ENCODE data around the gene PRKCH.
A peak's percentile ranks its signal among the peaks of the same experiment; 100 is the strongest.

PRKCH gene

GRCh38 chr14:61429316-61429715, 107.9 kb downstream of the PRKCH start:
- DNase-seq (ENCODE audit: low read depth) = no peak

GRCh38 chr14:61430066-61430757, 108.8 kb downstream of the PRKCH start:
- DNase-seq (ENCODE audit: low read depth) = no peak

- no peak for DNase-seq (ENCODE audit: low read depth)
Observed at GRCh38 chr14:61433169-61433568, 111.8 kb downstream of the PRKCH start.

- no peak for DNase-seq (ENCODE audit: low read depth)
Observed at GRCh38 chr14:61433828-61434227, 112.4 kb downstream of the PRKCH start.

- DNase-seq (ENCODE audit: low read depth) = no peak
Observed at GRCh38 chr14:61434311-61434710, 112.9 kb downstream of the PRKCH start.

- peak; percentile 72 for DNase-seq (ENCODE audit: low read depth)
Observed at GRCh38 chr14:61435563-61436337, 114.4 kb downstream of the PRKCH start.

- DNase-seq (ENCODE audit: low read depth) = no peak
Observed at GRCh38 chr14:61437381-61437780, 116.0 kb downstream of the PRKCH start.

GRCh38 chr14:61438036-61438435, 116.7 kb downstream of the PRKCH start:
- no peak for DNase-seq (ENCODE audit: low read depth)

GRCh38 chr14:61438497-61438859, 117.1 kb downstream of the PRKCH start:
- peak; percentile 63 for DNase-seq (ENCODE audit: low read depth)

GRCh38 chr14:61438860-61439765, 117.7 kb downstream of the PRKCH start:
- DNase-seq (ENCODE audit: low read depth) = peak; percentile 93

GRCh38 chr14:61439779-61440418, 118.5 kb downstream of the PRKCH start:
- no peak for DNase-seq (ENCODE audit: low read depth)

- DNase-seq (ENCODE audit: low read depth) = no peak
Observed at GRCh38 chr14:61443481-61443880, 122.1 kb downstream of the PRKCH start.

GRCh38 chr14:61444215-61444768, 122.9 kb downstream of the PRKCH start:
- no peak for DNase-seq (ENCODE audit: low read depth)

- DNase-seq (ENCODE audit: low read depth) = no peak
Observed at GRCh38 chr14:61451491-61451890, 130.1 kb downstream of the PRKCH start.

GRCh38 chr14:61451891-61452400, 130.6 kb downstream of the PRKCH start:
- no peak for DNase-seq (ENCODE audit: low read depth)

GRCh38 chr14:61452452-61452851, 131.1 kb downstream of the PRKCH start:
- DNase-seq (ENCODE audit: low read depth) = no peak

GRCh38 chr14:61453103-61453767, 131.9 kb downstream of the PRKCH start:
- no peak for DNase-seq (ENCODE audit: low read depth)

- no peak for DNase-seq (ENCODE audit: low read depth)
Observed at GRCh38 chr14:61454545-61454944, 133.2 kb downstream of the PRKCH start.

GRCh38 chr14:61455351-61455750, 134.0 kb downstream of the PRKCH start:
- DNase-seq (ENCODE audit: low read depth) = no peak

- DNase-seq (ENCODE audit: low read depth) = peak; percentile 65
Observed at GRCh38 chr14:61456720-61457119, 135.3 kb downstream of the PRKCH start.

GRCh38 chr14:61458766-61459165, 137.4 kb downstream of the PRKCH start:
- no peak for DNase-seq (ENCODE audit: low read depth)

All from fibroblast of gingiva (primary cell).